Measurements from ENCODE around the gene RAP2B.
"Not testable (repeated sequence)": the region's sequence is repeated elsewhere in the genome, so short reads cannot be mapped to it uniquely, and the experiment has no call there.

The RAP2B gene

GRCh38 chr3:153161714-153162512 lies at the start of gene RAP2B:
Gene RAP2B, plus strand, starts transcription at chr3:153162226. Its CDS starts 468 bp downstream, at chr3:153162694.
- peak within 1 kb of the TSS; percentile 90 for H3K4me3 ChIP-seq (ENCODE audit: low read depth, low read length)
- TF ChIP-seq CTCF (IDR thresholded peaks at IDR 0.05; ENCODE audit: low read depth, low read length): no peak

GRCh38 chr3:153113541-153113940 lies 48.5 kb upstream of the RAP2B start:
- H3K4me3 ChIP-seq (ENCODE audit: low read depth, low read length): no peak overlapping the region
- no peak for TF ChIP-seq CTCF (IDR thresholded peaks at IDR 0.05; ENCODE audit: low read depth, low read length)

GRCh38 chr3:153114270-153114669 lies 47.8 kb upstream of the RAP2B start:
- not testable (repeated sequence) for H3K4me3 ChIP-seq (ENCODE audit: low read depth, low read length)

GRCh38 chr3:153115326-153115725 lies 46.7 kb upstream of the RAP2B start:
- TF ChIP-seq CTCF (IDR thresholded peaks at IDR 0.05; ENCODE audit: low read depth, low read length): no peak

GRCh38 chr3:153127788-153128187 lies 34.2 kb upstream of the RAP2B start:
- no peak overlapping the region for H3K4me3 ChIP-seq (ENCODE audit: low read depth, low read length)
- no peak for TF ChIP-seq CTCF (IDR thresholded peaks at IDR 0.05; ENCODE audit: low read depth, low read length)

More at GRCh38 chr3:153115326-153115725, 46.7 kb upstream of the RAP2B start:
- H3K4me3 ChIP-seq (ENCODE audit: low read depth, low read length): no peak overlapping the region

- TF ChIP-seq CTCF (IDR thresholded peaks at IDR 0.05; ENCODE audit: low read depth, low read length): no peak
- H3K4me3 ChIP-seq (ENCODE audit: low read depth, low read length): no peak overlapping the region
Observed at GRCh38 chr3:153129426-153129825, 32.6 kb upstream of the RAP2B start.

- TF ChIP-seq CTCF (IDR thresholded peaks at IDR 0.05; ENCODE audit: low read depth, low read length): no peak
- H3K4me3 ChIP-seq (ENCODE audit: low read depth, low read length): no peak overlapping the region
Observed at GRCh38 chr3:153129866-153130265, 32.2 kb upstream of the RAP2B start.

Measured in WI38 (cell line).